Keratinocyte (primary cell): Measurements from ENCODE around the gene IL11. TPM values are rescaled to one million over a fixed set of nuclear protein-coding genes. Genes with fewer than 3 reads are reported as not detected.
"Not testable (repeated sequence)": the region's sequence is repeated elsewhere in the genome, so short reads cannot be mapped to it uniquely, and the experiment has no call there.

Experiments used
- DNase-seq: peaks from one replicate; pipeline ENCODE4 v3.0.0-alpha.2; 2011; ENCODE audit warnings: low read depth, missing footprints, low spot score
- FAIRE-seq: peaks from 2 replicates; lab custom pipeline; 2011; peaks lifted over from hg19 to GRCh38; lab: Jason Lieb, UNC
- H2AFZ ChIP-seq: 2 replicates; pipeline ENCODE4 v1.6.0; 2012; ENCODE audit warnings: low read length, control low read depth, inconsistent platforms; ENCODE audit not compliant: control insufficient read depth
- H3K27ac ChIP-seq: 2 replicates; pipeline ENCODE4 v1.5.1; 2011; ENCODE audit warnings: low read length; ENCODE audit not compliant: control insufficient read depth, insufficient read depth
- H3K27me3 ChIP-seq: 3 replicates; pipeline ENCODE4 v1.6.0; 2011; ENCODE audit warnings: low read length; ENCODE audit not compliant: control insufficient read depth, insufficient read depth; ENCODE audit errors: extremely low read depth
- H3K36me3 ChIP-seq, 2 experiments: 2 replicates in 1 of 2; 3 replicates in 1 of 2; pipeline ENCODE4 v1.5.1; 2011; ENCODE audit warnings: low read length in 2 of 2, mild to moderate bottlenecking in 1 of 2; ENCODE audit not compliant: control insufficient read depth in 2 of 2, insufficient read depth in 2 of 2; ENCODE audit errors: extremely low read depth in 1 of 2
- H3K4me1 ChIP-seq: 3 replicates; pipeline ENCODE4 v1.5.1; 2011; ENCODE audit warnings: low read length; ENCODE audit not compliant: control insufficient read depth, insufficient read depth; ENCODE audit errors: extremely low read depth
- H3K4me2 ChIP-seq: 3 replicates; pipeline ENCODE4 v1.6.0; 2011; ENCODE audit warnings: low read depth, low read length; ENCODE audit not compliant: control insufficient read depth, insufficient read depth; ENCODE audit errors: extremely low read depth
- H3K4me3 ChIP-seq, 3 experiments: fragments of 200-600 bp in 1 of 3; sonication (generic) in 1 of 3; 2 replicates in 2 of 3; 3 replicates in 1 of 3; pipeline ENCODE4 v1.5.1; 2011 to 2016; ENCODE audit warnings: low read length in 3 of 3, mild to moderate bottlenecking in 3 of 3, control low read depth in 2 of 3, inconsistent platforms in 1 of 3, low read depth in 1 of 3, mixed read lengths in 1 of 3, mixed run types in 1 of 3, moderate library complexity in 1 of 3; ENCODE audit not compliant: control insufficient read depth in 2 of 3, insufficient read depth in 2 of 3; ENCODE audit errors: extremely low read depth in 1 of 3
- H3K79me2 ChIP-seq: 2 replicates; pipeline ENCODE4 v1.6.0; 2012; ENCODE audit warnings: low read length; ENCODE audit not compliant: control insufficient read depth, insufficient read depth
- H3K9ac ChIP-seq: 3 replicates; pipeline ENCODE4 v1.6.0; 2011; ENCODE audit warnings: low read length; ENCODE audit not compliant: control insufficient read depth, insufficient read depth; ENCODE audit errors: extremely low read depth
- H3K9me1 ChIP-seq: 3 replicates; pipeline ENCODE4 v1.6.0; 2011; ENCODE audit warnings: low read length; ENCODE audit not compliant: control insufficient read depth, insufficient read depth; ENCODE audit errors: extremely low read depth
- H3K9me3 ChIP-seq: 2 replicates; pipeline ENCODE4 v1.5.1; 2012; ENCODE audit warnings: low read depth, low read length; ENCODE audit not compliant: control insufficient read depth
- H4K20me1 ChIP-seq: 3 replicates; pipeline ENCODE4 v1.6.0; 2011; ENCODE audit warnings: low read length; ENCODE audit not compliant: control insufficient read depth, insufficient read depth; ENCODE audit errors: extremely low read depth
- CTCF ChIP-seq, 3 experiments: IDR thresholded peaks in 1 of 3; conservative IDR thresholded peaks in 1 of 3; optimal IDR thresholded peaks in 1 of 3; 2 replicates in 2 of 3; 3 replicates in 1 of 3; pipeline versions ENCODE3 to v1.5.1; 2011; ENCODE audit warnings: low read length in 3 of 3, mild to moderate bottlenecking in 3 of 3, moderate library complexity in 2 of 3, control low read depth in 1 of 3, inconsistent platforms in 1 of 3; ENCODE audit not compliant: insufficient read depth in 2 of 3; ENCODE audit errors: extremely low read depth in 1 of 3
- EZH2 ChIP-seq: IDR thresholded peaks from one replicate; pipeline ENCODE4 v1.6.1; 2012; ENCODE audit warnings: inconsistent platforms, mild to moderate bottlenecking, low read length, moderate library complexity
- dilution Hi-C: fragments of 300-500 bp; cut with MboI; formaldehyde crosslinking; loops from one replicate; pipeline ENCODE4 v1.7.0; 2020; ENCODE audit warnings: low sequenced_read_pairs; ENCODE audit not compliant: extremely low pct_ligation_motif_present
- polyA plus RNA-seq, 5 experiments: library from polyadenylated mRNA; depleted of rRNA in 3 of 5; stranded (reverse) in 3 of 5; stranded (forward) in 1 of 5; unstranded in 1 of 5; fragments of >200 nt; gene quantifications; 1 replicate in 1 of 5; 2 replicates in 3 of 5; 3 replicates in 1 of 5; pipeline versions ENCODE4 v1.2.1 to v1.2.3, GENCODE V29; 2011 to 2012; ENCODE audit warnings: missing spikeins in 2 of 5, low read depth in 1 of 5, low replicate concordance in 1 of 5

IL11 gene
- polyA plus RNA-seq, 1 donor (not counting 4 experiments of a cell fraction or from before 2014, with no cell fraction given), result 2.2 TPM

GRCh38 chr19:55408533-55408872 is 38.2 kb upstream of the IL11 start:
- Histone ChIP-seq H3K27me3 (no peaks in the 10 kb centered on the region), H3K9ac (peak overlapping the region; percentile 69), H3K79me2 (peaks cover 32% of the 10 kb centered on the region), H3K27ac (peak overlapping the region; percentile 83), H3K4me2 (peak overlapping the region; percentile 90), H4K20me1 (peaks cover 12% of the 10 kb centered on the region), H3K4me1 (peaks cover 20% of the 10 kb centered on the region), H3K4me3 (peak overlapping the region; percentile 68 to 87 (median 76)), H2AFZ (peak overlapping the region; percentile 97), H3K36me3 (peaks cover 8 to 21% of the 10 kb centered on the region in 2 experiments), H3K9me3 (no peaks in the 10 kb centered on the region), H3K9me1 (no peaks in the 10 kb centered on the region)
- no peak for DNase-seq
- dilution Hi-C loops, result no loop called here
- no peak for FAIRE-seq
- TF ChIP-seq CTCF (optimal IDR thresholded peaks at IDR 0.05 in 1 of 3, IDR thresholded peaks at IDR 0.05 in 1 of 3, conservative IDR thresholded peaks at IDR 0.05 in 1 of 3; ENCODE audit: extremely low read depth in 1 of 3, insufficient read depth in 2 of 3, low read length in 3 of 3) (no peak), EZH2 (no peak)

- dilution Hi-C loops, result no loop called here
- no peaks in the 10 kb centered on the region for H3K9me3 ChIP-seq
- no peaks in the 10 kb centered on the region for H3K9me1 ChIP-seq
- H3K27me3 ChIP-seq, result no peaks in the 10 kb centered on the region
- H3K79me2 ChIP-seq, result peaks cover 37% of the 10 kb centered on the region
- H3K4me3 ChIP-seq, result peak overlapping the region; percentile 76 to 87 (median 85)
- FAIRE-seq (no peak), DNase-seq (peak; percentile 80)
- TF ChIP-seq CTCF (optimal IDR thresholded peaks at IDR 0.05 in 1 of 3, IDR thresholded peaks at IDR 0.05 in 1 of 3, conservative IDR thresholded peaks at IDR 0.05 in 1 of 3; ENCODE audit: extremely low read depth in 1 of 3, insufficient read depth in 2 of 3, low read length in 3 of 3) (no peak), EZH2 (no peak)
- H3K9ac ChIP-seq, result peak overlapping the region; percentile 90
- peak overlapping the region; percentile 93 for H3K27ac ChIP-seq
- H3K36me3 ChIP-seq, result peaks cover 11 to 26% of the 10 kb centered on the region in 2 experiments
- H2AFZ ChIP-seq, result peak overlapping the region; percentile 97
- peaks cover 20% of the 10 kb centered on the region for H3K4me1 ChIP-seq
- peaks cover 12% of the 10 kb centered on the region for H4K20me1 ChIP-seq
- H3K4me2 ChIP-seq, result peak overlapping the region; percentile 90
Observed at GRCh38 chr19:55407800-55408532, 37.7 kb upstream of the IL11 start.

DNA sequence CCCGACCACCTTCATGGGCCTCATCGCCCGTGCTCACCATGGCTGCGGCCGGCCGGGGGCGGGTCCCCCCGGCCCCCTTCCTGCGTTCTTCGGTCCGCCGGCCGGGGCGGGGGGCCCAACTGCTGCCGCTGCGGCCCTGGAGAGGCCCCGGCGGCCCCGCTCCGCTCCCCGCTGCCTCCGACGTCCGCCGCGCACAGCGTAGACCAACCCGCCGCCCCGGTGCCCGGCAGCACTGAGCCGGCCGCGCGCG is 37.2 kb upstream of the IL11 start, which contains the start of gene UBE2S:
Gene UBE2S, minus strand, starts transcription at position 239 of the 250 bp plus-strand sequence. Its CDS starts 199 bp downstream, at position 40.
- H3K4me1 ChIP-seq, result peaks cover 20% of the 10 kb centered on the region
- H3K9me1 ChIP-seq, H3K27me3 ChIP-seq, DNase-seq, dilution Hi-C loops, H3K9me3 ChIP-seq, FAIRE-seq: not testable (repeated sequence)
- peak within 1 kb of the TSS; percentile 90 for H3K9ac ChIP-seq
- H2AFZ ChIP-seq, result peak within 1 kb of the TSS; percentile 97
- H3K79me2 ChIP-seq, result peaks cover 41% of the 10 kb centered on the region
- H3K4me3 ChIP-seq, result peak within 1 kb of the TSS; percentile 76 to 87 (median 85)
- peak within 1 kb of the TSS; percentile 93 for H3K27ac ChIP-seq
- H3K4me2 ChIP-seq, result peak within 1 kb of the TSS; percentile 94
- peaks cover 12% of the 10 kb centered on the region for H4K20me1 ChIP-seq
- H3K36me3 ChIP-seq, result peaks cover 16 to 31% of the 10 kb centered on the region in 2 experiments
